Measurements from ENCODE around the gene AFG3L2. TPM values are rescaled to one million over a fixed set of nuclear protein-coding genes. Genes with fewer than 3 reads are reported as not detected.

The AFG3L2 gene
- total RNA-seq, 1 donor from 2014 or later, result 136 TPM

- Histone ChIP-seq H3K9me3 (replicated peaks) (no peaks in the 10 kb centered on the region), H3K27ac (replicated peaks) (no peak overlapping the region), H3K36me3 (peaks cover 99% of the 10 kb centered on the region), H3K27me3 (ENCODE audit: low read depth) (no peaks in the 10 kb centered on the region), H3K4me1 (peaks cover 69% of the 10 kb centered on the region), H3K4me3 (no peak overlapping the region)
- no peak for DNase-seq
- TF ChIP-seq CTCF (IDR thresholded peaks at IDR 0.05; ENCODE audit: borderline replicate concordance), result no peak
- intact Hi-C loops (cut with micrococcal nuclease), result no loop called here
These were observed 51.9 kb downstream of the AFG3L2 start for GRCh38 chr18:12324991-12325725.

- TF ChIP-seq CTCF (IDR thresholded peaks at IDR 0.05; ENCODE audit: borderline replicate concordance), result no peak
- Histone ChIP-seq H3K9me3 (replicated peaks) (no peaks in the 10 kb centered on the region), H3K36me3 (peaks cover 70% of the 10 kb centered on the region), H3K4me1 (peaks cover 68% of the 10 kb centered on the region), H3K4me3 (no peak overlapping the region), H3K27me3 (ENCODE audit: low read depth) (no peaks in the 10 kb centered on the region), H3K27ac (replicated peaks) (no peak overlapping the region)
- DNase-seq, result no peak
- intact Hi-C loops (cut with micrococcal nuclease), result no loop called here
These were observed 55.7 kb downstream of the AFG3L2 start for GRCh38 chr18:12321333-12321732.

DNA sequence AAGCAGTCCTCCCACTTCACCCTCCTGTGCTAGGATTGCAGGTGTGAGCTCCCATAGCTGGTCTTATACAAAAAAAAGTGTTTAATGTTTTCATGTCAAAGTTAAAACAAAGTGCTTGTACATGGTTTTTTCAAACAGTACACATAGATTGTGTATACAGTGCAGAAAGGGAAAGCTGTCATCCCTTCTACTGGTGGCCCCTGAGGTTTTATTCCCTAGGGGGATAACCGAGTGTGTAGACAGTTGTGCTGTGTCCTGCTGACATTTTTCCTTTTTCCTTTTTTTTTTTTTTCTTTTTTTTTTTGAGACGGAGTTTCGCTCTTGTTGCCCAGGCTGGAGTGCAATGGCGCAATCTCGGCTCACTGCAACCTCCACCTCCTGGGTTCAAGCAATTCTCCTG lies 58.2 kb downstream of the AFG3L2 start:
- intact Hi-C loops (cut with micrococcal nuclease), result no loop called here
- TF ChIP-seq CTCF (IDR thresholded peaks at IDR 0.05; ENCODE audit: borderline replicate concordance), result no peak
- H3K36me3 ChIP-seq, result peaks cover 50% of the 10 kb centered on the region
- no peak for DNase-seq
- peaks cover 89% of the 10 kb centered on the region for H3K4me1 ChIP-seq
- no peaks in the 10 kb centered on the region for H3K27me3 ChIP-seq (ENCODE audit: low read depth)
- peak overlapping the region; percentile 81 for H3K27ac ChIP-seq (replicated peaks)
- H3K9me3 ChIP-seq (replicated peaks), result no peaks in the 10 kb centered on the region
- H3K4me3 ChIP-seq, result no peak overlapping the region

GRCh38 chr18:12318334-12318697 lies 58.7 kb downstream of the AFG3L2 start:
- no peaks in the 10 kb centered on the region for H3K9me3 ChIP-seq (replicated peaks)
- H3K27me3 ChIP-seq (ENCODE audit: low read depth), result no peaks in the 10 kb centered on the region
- TF ChIP-seq CTCF (IDR thresholded peaks at IDR 0.05; ENCODE audit: borderline replicate concordance), result no peak
- H3K27ac ChIP-seq (replicated peaks), result peak overlapping the region; percentile 81
- H3K4me3 ChIP-seq, result peak overlapping the region; percentile 15
- no peak for DNase-seq
- H3K36me3 ChIP-seq, result peaks cover 50% of the 10 kb centered on the region
- H3K4me1 ChIP-seq, result peaks cover 90% of the 10 kb centered on the region
- intact Hi-C loops (cut with micrococcal nuclease), result no loop called here

DNA sequence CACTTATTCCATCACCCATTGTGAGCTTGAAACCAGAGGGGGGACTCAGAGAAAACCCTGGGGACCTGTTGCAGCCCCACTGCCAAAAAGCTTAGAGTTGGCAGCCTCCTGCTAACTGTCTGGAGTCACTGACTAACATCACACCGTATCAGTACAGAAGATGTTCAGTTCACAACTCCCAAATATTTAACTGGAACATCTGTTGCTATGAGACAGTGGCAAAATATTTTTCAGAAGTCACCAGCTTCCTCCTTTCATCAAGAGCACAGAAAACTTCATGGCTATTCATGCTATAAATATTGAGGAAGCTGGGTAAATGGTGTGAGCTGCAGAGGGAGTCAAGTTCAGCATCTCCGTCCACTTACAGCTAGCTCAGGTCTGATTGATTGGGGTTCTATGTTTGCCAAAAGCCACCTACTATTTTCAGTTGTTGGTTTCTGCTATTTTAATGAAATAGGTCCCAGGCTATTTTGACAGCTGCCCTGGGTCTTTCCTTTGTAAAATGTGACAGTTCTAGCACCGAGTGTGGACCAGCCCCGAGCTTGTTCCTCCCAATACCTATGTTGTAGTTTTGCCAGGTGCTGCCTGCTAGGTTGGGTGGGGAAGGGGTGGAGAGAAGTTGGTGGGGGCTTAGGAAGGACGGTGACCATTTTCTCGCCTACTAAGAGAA lies 59.2 kb downstream of the AFG3L2 start:
- intact Hi-C loops (cut with micrococcal nuclease), result no loop called here
- H3K27me3 ChIP-seq (ENCODE audit: low read depth), result no peaks in the 10 kb centered on the region
- H3K4me3 ChIP-seq, result peak overlapping the region; percentile 15
- H3K27ac ChIP-seq (replicated peaks), result peak overlapping the region; percentile 81
- H3K9me3 ChIP-seq (replicated peaks), result no peaks in the 10 kb centered on the region
- peaks cover 49% of the 10 kb centered on the region for H3K36me3 ChIP-seq
- TF ChIP-seq CTCF (IDR thresholded peaks at IDR 0.05; ENCODE audit: borderline replicate concordance), result no peak
- no peak for DNase-seq
- H3K4me1 ChIP-seq, result peaks cover 88% of the 10 kb centered on the region

Measured in left ventricle myocardium inferior (tissue), 1 donor.